GM10248 (cell line): ENCODE results near the gene CTSH.
A peak's percentile ranks its signal among the peaks of the same experiment; 100 is the strongest.

Experiments
- CTCF ChIA-PET: fragments of 300-600 bp; sonication (Branson Sonifier 250); formaldehyde crosslinking; extraction: SDS; loops from one replicate; lab custom pipeline; 2021; ENCODE audit warnings: antibody characterized with exemption; lab: Yijun Ruan, JAX
- POLR2A ChIA-PET: fragments of 350-650 bp; sonication (Branson Sonifier 250); formaldehyde crosslinking; extraction: SDS; loops from one replicate; lab custom pipeline; 2020; ENCODE audit warnings: antibody characterized with exemption; lab: Yijun Ruan, JAX
- DNase-seq: peaks from one replicate; pipeline ENCODE4 v3.0.0; 2012; ENCODE audit errors: extremely low spot score
- TF ChIP-seq, protein P1 (sequence below): IDR thresholded peaks from 2 replicates; pipeline ENCODE4 v1.5.1; 2012; ENCODE audit warnings: mild to moderate bottlenecking, low read depth; ENCODE audit errors: extremely low read depth, missing control alignments, control extremely low read depth

CTSH gene

DNA sequence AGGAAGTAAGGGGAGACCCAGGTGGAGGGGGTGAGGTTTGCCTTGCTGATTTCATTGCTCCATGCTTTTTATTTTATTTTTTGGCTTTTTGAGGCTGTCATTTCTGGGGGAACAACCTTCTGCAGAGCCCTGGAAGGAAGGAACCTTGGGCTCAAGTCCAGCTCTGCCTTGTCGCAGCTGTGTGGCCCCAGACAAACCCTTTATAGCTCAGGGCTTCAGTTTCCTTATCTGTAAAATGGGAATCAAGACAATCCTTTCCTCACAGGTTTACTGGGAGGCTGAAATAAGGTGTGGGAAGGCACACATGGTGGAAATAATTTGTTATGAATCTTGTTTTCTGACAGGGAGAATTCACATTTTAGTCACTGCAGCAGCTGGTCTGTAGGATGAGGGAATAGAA is 45.4 kb upstream of the CTSH start:
- POLR2A ChIA-PET, result no interaction called here
- no peak for DNase-seq
- CTCF ChIA-PET, result interaction anchor here (0.6 to 4.2 kb wide), 3 partner anchors 11 to 151 kb away, joined by 3 to 29 read pairs (median 17); no protein-coding TSS in a partner anchor
- TF ChIP-seq, protein P1, sequence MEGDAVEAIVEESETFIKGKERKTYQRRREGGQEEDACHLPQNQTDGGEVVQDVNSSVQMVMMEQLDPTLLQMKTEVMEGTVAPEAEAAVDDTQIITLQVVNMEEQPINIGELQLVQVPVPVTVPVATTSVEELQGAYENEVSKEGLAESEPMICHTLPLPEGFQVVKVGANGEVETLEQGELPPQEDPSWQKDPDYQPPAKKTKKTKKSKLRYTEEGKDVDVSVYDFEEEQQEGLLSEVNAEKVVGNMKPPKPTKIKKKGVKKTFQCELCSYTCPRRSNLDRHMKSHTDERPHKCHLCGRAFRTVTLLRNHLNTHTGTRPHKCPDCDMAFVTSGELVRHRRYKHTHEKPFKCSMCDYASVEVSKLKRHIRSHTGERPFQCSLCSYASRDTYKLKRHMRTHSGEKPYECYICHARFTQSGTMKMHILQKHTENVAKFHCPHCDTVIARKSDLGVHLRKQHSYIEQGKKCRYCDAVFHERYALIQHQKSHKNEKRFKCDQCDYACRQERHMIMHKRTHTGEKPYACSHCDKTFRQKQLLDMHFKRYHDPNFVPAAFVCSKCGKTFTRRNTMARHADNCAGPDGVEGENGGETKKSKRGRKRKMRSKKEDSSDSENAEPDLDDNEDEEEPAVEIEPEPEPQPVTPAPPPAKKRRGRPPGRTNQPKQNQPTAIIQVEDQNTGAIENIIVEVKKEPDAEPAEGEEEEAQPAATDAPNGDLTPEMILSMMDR, result no peak

DNA sequence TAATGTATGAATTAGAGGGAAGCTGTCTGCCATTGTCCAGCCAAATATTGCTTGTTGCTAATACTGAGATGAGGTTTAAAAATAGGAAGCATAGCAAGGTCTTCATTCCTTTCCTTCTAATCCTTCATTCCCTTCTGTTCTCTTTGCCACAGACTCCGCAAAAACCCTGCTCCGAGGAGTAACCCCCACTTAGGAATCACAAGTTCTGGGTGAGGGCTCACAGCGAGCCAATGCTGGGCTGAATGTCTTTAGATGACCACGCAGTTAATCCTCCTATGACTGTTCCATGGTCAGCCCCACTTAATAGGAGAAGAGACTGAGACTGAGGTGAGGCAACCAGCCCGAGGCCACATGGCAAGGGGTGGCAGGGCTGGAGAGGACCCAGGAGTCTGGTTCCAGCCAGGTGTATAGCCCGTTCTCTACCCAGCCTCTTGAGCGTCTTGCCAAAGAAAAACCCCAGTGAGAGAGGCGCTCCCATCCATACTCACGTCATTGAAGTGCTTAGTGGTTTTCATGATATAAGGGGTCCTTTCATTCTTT is 44.9 kb upstream of the CTSH start:
- POLR2A ChIA-PET, result no interaction called here
- no peak for DNase-seq
- CTCF ChIA-PET, result interaction anchor here (0.8 to 4.2 kb wide), 5 partner anchors 8 to 75 kb away, joined by 3 to 29 read pairs (median 5); no protein-coding TSS in a partner anchor
- TF ChIP-seq, protein P1, result no peak

DNA sequence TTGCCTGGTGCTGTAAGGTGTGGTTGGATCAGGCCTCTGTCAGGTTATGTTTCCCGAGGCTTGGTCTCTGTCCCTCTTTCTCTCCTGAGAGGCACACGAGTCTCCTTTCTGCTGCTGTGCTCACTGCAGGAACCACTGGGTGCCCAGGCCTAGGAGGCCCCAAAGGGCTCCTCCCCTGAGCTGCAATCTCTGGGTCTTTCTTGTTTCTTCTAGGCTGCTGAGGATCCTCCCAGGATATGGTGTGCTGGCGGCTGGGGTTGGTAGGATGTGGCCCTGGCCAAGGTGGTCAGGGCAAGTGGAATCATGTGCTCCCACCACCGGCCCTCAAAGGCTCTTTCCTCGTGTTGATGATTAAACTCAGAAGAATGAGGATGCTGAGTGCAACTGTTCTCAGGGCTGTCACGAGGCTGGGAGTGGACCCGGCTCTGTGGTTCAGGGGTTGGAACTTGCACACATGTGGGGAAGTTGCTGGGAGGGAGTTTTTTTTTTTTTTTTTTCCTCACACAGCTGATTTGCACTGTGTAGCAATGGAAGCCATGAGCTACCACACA is 43.6 kb upstream of the CTSH start:
- peak; percentile 47 for DNase-seq
- TF ChIP-seq, protein P1, result no peak
- POLR2A ChIA-PET, result no interaction called here
- CTCF ChIA-PET, result interaction anchor here (1.0 to 4.2 kb wide), 6 partner anchors 9 to 196 kb away, joined by 4 to 29 read pairs (median 8); no protein-coding TSS in a partner anchor

DNA sequence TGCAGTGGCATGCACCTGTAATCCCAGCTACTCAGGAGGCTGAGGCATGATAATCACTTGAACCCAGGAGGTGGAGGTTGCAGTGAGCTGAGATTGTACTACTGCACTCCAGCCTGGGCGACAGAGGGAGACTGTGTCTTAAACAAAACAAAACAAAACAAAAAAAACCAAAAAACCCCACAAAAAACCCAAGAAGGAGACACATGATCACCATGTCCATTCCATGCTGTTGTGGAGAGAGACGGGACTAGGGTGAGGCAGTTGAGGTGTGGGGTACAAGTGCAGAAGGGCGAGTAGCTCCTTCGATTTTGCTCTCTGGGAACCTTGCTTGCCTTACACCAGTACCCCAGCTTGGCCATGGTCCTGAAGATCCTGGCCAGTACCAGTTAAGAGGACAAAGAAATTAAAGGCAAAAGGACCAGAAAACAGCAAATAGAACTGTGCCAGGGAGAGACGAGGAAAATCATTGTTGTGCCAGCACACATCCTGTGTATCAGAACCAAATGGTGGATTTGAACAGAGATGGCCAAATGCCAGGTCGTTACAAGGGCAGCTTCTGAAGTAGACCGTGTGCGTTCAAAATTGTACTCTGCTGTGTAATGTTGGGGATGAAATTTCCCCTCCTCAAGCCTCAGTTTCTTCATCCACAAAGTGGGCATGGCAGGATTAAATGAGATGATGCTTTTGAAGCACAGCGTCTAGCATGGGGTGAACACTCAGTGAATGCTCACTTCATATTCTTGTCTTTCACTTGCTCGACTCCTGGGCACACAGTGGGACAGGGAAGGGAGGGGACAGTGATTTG is 42.9 kb upstream of the CTSH start:
- ChIA-PET POLR2A (no interaction called here), CTCF (interaction anchor here (1.2 to 4.2 kb wide), 4 partner anchors 9 to 196 kb away, joined by 4 to 29 read pairs (median 8); no protein-coding TSS in a partner anchor)
- TF ChIP-seq, protein P1, result no peak
- DNase-seq, result no peak

DNA sequence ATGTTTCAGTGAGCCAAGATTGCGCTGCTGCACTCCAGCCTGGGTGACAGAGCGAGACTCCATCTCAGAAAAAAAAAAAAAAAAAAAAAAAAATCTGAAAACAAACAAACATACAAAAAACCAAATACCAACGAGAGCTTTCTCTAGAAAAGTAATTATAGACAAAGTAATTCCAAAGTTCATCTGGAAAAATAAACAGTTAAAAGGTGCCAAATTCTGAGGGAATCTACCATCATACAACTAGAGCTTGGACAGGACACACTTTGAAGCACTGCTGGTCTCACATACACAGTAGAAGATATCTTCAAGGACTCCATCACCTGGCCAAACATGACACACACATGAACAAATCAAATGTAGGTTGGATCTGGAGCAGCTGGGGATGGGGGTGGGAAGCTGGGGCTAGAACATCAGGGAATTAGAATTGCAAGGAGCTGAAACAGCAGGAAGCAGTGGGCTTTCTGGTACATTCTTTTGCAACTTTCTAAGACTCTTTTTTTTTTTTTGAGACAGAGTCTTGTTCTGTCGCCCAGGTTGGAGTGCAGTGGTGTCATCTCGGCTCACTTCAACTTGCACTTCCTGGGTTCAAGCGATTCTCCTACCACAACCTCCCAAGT is 41.1 kb upstream of the CTSH start:
- POLR2A ChIA-PET, result interaction anchor here (0.7 kb wide), 1 partner anchor 20 kb away, joined by 3 read pairs; no protein-coding TSS in a partner anchor
- DNase-seq, result no peak
- CTCF ChIA-PET, result interaction anchor here (1.2 to 2.6 kb wide), 4 partner anchors 9 to 43 kb away, joined by 3 to 10 read pairs (median 4); no protein-coding TSS in a partner anchor
- TF ChIP-seq, protein P1, result no peak

DNA sequence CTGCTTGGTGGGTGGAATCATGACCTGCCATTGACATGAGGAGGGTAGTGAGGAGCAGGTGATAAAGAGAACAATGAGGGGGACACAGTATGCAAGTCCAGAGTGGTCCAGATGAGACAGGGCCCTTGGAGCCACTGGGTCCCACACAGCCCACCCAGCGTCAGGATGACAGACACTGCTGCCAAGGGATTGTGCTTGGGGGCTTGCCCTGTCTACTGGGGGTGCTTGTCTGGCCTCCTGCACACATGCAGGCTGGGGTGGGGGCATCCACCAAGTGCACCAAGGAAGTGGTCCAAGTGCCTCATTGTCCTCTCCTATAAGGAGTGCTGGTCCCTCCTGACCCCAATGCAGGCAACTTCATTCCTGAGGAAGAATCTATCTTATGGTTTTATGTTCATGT is 39.2 kb upstream of the CTSH start:
- CTCF ChIA-PET, result interaction anchor here (2.6 kb wide), 1 partner anchor 23 kb away, joined by 10 read pairs; no protein-coding TSS in a partner anchor
- POLR2A ChIA-PET, result no interaction called here
- no peak for DNase-seq
- TF ChIP-seq, protein P1, result no peak
